A673 (cell line): ENCODE data around the gene MFSD2A.

Source experiments
- EZH2 ChIP-seq: fragments of 200-600 bp; sonication (generic); IDR thresholded peaks from 2 replicates; pipeline ENCODE4 v1.6.1; 2017; ENCODE audit warnings: borderline replicate concordance, low read depth, mild to moderate bottlenecking, mixed read lengths, antibody characterized with exemption, low read length; ENCODE audit not compliant: poor library complexity, severe bottlenecking
- TF ChIP-seq, protein P1 (sequence below): fragments of 300-800, 200-600 bp; sonication (generic); conservative IDR thresholded peaks from 2 replicates; pipeline ENCODE4 v1.5.1; 2017; ENCODE audit warnings: low read depth, mild to moderate bottlenecking, antibody characterized with exemption, low read length, moderate library complexity, mixed read lengths

DNA sequence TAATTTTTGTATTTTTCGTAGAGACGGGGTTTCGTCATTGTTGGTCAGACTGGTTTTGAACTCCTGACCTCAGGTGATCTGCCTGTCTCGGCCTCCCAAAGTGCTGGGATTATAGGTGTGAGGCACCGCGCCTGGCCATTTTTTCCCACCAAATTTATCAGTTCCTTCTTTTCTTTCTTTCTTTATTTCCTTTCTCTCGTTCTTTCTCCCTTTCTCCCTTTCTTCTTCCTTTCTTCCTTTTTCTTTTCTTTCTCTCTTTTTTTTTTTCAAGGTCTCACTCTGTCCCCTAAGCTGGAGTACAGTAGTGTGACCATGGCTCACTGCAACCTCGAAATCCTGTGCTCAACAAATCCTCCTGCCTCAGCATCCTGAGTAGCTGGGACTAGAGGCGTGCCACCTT is 26.4 kb downstream of the MFSD2A start:
- TF ChIP-seq, protein P1, sequence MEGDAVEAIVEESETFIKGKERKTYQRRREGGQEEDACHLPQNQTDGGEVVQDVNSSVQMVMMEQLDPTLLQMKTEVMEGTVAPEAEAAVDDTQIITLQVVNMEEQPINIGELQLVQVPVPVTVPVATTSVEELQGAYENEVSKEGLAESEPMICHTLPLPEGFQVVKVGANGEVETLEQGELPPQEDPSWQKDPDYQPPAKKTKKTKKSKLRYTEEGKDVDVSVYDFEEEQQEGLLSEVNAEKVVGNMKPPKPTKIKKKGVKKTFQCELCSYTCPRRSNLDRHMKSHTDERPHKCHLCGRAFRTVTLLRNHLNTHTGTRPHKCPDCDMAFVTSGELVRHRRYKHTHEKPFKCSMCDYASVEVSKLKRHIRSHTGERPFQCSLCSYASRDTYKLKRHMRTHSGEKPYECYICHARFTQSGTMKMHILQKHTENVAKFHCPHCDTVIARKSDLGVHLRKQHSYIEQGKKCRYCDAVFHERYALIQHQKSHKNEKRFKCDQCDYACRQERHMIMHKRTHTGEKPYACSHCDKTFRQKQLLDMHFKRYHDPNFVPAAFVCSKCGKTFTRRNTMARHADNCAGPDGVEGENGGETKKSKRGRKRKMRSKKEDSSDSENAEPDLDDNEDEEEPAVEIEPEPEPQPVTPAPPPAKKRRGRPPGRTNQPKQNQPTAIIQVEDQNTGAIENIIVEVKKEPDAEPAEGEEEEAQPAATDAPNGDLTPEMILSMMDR = no peak
- TF ChIP-seq EZH2 = no peak
